Nephron (organoid): ENCODE measurements around the gene SLC25A5.

Experiments
- H3K27ac Mint-ChIP-seq, 3 experiments: 2 replicates each; pipeline ENCODE4 v1.8.0; 2020; ENCODE audit warnings: mixed read lengths in 3 of 3, mild to moderate bottlenecking in 2 of 3, moderate library complexity in 1 of 3
- H3K27me3 Mint-ChIP-seq: 2 replicates; pipeline ENCODE4 v1.8.0; 2021; ENCODE audit warnings: low read depth, mild to moderate bottlenecking, moderate library complexity, mixed read lengths
- H3K36me3 Mint-ChIP-seq: 2 replicates; pipeline ENCODE4 v1.8.0; 2020; ENCODE audit warnings: low read depth, mixed read lengths
- H3K4me1 Mint-ChIP-seq: 2 replicates; pipeline ENCODE4 v1.8.0; 2020; ENCODE audit warnings: mixed read lengths
- H3K4me3 Mint-ChIP-seq, 3 experiments: 2 replicates each; pipeline ENCODE4 v1.8.0; 2020; ENCODE audit warnings: mild to moderate bottlenecking in 3 of 3, mixed read lengths in 3 of 3, moderate library complexity in 2 of 3
- H3K9me3 Mint-ChIP-seq: 2 replicates; pipeline ENCODE4 v1.8.0; 2020; ENCODE audit warnings: mixed read lengths
- CTCF ChIP-seq, 3 experiments: fragments of 200-600 bp; sonication (generic); IDR thresholded peaks; one replicate each; pipeline ENCODE4 v1.5.0; 2021; ENCODE audit warnings: antibody characterized with exemption in 3 of 3; ENCODE audit not compliant: unreplicated experiment in 3 of 3

Gene SLC25A5

GRCh38 chrX:119518371-119518770, 50.1 kb downstream of the SLC25A5 start:
- no peak overlapping the region for H3K4me3 Mint-ChIP-seq
- H3K27ac Mint-ChIP-seq: no peak overlapping the region
- H3K27me3 Mint-ChIP-seq: no peaks in the 10 kb centered on the region
- no peak for TF ChIP-seq CTCF (IDR thresholded peaks at IDR 0.05; ENCODE audit: unreplicated experiment in 3 of 3)
- peaks cover 5% of the 10 kb centered on the region for H3K4me1 Mint-ChIP-seq
- H3K9me3 Mint-ChIP-seq: peaks cover 7% of the 10 kb centered on the region
- H3K36me3 Mint-ChIP-seq: no peaks in the 10 kb centered on the region
